Liver (tissue), 9 donors: Measurements from ENCODE around the gene PHYKPL. TPM values are rescaled to one million over a fixed set of nuclear protein-coding genes. Genes with fewer than 3 reads are reported as not detected.
A peak's percentile ranks its signal among the peaks of the same experiment; 100 is the strongest.

Experiments
- DNase-seq: peaks from one replicate; pipeline ENCODE4 v3.0.0-alpha.2; 2017; ENCODE audit warnings: low spot score
- H3K27ac ChIP-seq, 2 donors: one replicate each; pipeline ENCODE4 v1.7.0; 2013; ENCODE audit warnings: inconsistent platforms in 2 of 2, low read length in 2 of 2, control low read depth in 1 of 2, low read depth in 1 of 2, mild to moderate bottlenecking in 1 of 2
- H3K27me3 ChIP-seq, 4 donors: one replicate each; pipeline versions ENCODE4 v1.6.1 to v1.7.0; 2013; ENCODE audit warnings: low read length in 3 of 4, inconsistent platforms in 1 of 4, mild to moderate bottlenecking in 1 of 4, moderate library complexity in 1 of 4; ENCODE audit not compliant: control insufficient read depth in 4 of 4, insufficient read depth in 4 of 4
- H3K36me3 ChIP-seq, 4 donors: one replicate each; pipeline versions ENCODE4 v1.6.1 to v1.7.0; 2013; ENCODE audit warnings: low read length in 3 of 4, mild to moderate bottlenecking in 3 of 4, low read depth in 1 of 4, moderate library complexity in 1 of 4; ENCODE audit not compliant: control insufficient read depth in 4 of 4, insufficient read depth in 3 of 4
- H3K4me1 ChIP-seq, 4 donors: one replicate each; pipeline versions ENCODE4 v1.6.1 to v1.7.0; 2013; ENCODE audit warnings: low read length in 3 of 4, mild to moderate bottlenecking in 3 of 4, moderate library complexity in 1 of 4; ENCODE audit not compliant: control insufficient read depth in 4 of 4, insufficient read depth in 4 of 4
- H3K4me3 ChIP-seq, 3 donors: one replicate each; pipeline versions ENCODE4 v1.6.1 to v1.7.0; 2013; ENCODE audit warnings: low read length in 3 of 3, control low read depth in 1 of 3, low read depth in 1 of 3, mild to moderate bottlenecking in 1 of 3
- H3K9ac ChIP-seq, 2 donors: one replicate each; pipeline ENCODE4 v1.7.0; 2013; ENCODE audit warnings: low read length in 2 of 2, mild to moderate bottlenecking in 2 of 2, moderate library complexity in 2 of 2, control low read depth in 1 of 2, low read depth in 1 of 2
- H3K9me3 ChIP-seq, 4 donors: one replicate each; pipeline versions ENCODE4 v1.6.1 to v1.7.0; 2013; ENCODE audit warnings: low read length in 3 of 4; ENCODE audit not compliant: control insufficient read depth in 4 of 4
- EGR1 ChIP-seq, 2 donors: IDR thresholded peaks; 2 replicates each; pipeline ENCODE4 v1.6.1; 2016 to 2018; ENCODE audit warnings: antibody characterized with exemption in 2 of 2, low read depth in 2 of 2
- FOXA1 ChIP-seq: IDR thresholded peaks from 2 replicates; pipeline ENCODE4 v1.6.1; 2016; ENCODE audit warnings: antibody characterized with exemption
- FOXA2 ChIP-seq: IDR thresholded peaks from 2 replicates; pipeline ENCODE4 v1.6.1; 2016; ENCODE audit warnings: antibody characterized with exemption
- GABPA ChIP-seq, 2 donors: IDR thresholded peaks in 1 of 2; conservative IDR thresholded peaks in 1 of 2; 2 replicates each; pipeline ENCODE4 v1.6.1; 2016; ENCODE audit warnings: antibody characterized with exemption in 2 of 2, mild to moderate bottlenecking in 1 of 2, moderate library complexity in 1 of 2
- HNF4A ChIP-seq, 2 donors: conservative IDR thresholded peaks; 2 replicates each; pipeline ENCODE4 v1.6.1; 2016; ENCODE audit warnings: antibody characterized with exemption in 2 of 2, mild to moderate bottlenecking in 2 of 2
- HNF4G ChIP-seq: IDR thresholded peaks from 2 replicates; pipeline ENCODE4 v1.6.1; 2016; ENCODE audit warnings: antibody characterized with exemption
- JUND ChIP-seq, 2 donors: IDR thresholded peaks; 2 replicates each; pipeline ENCODE4 v1.6.1; 2016; ENCODE audit warnings: antibody characterized with exemption in 2 of 2
- NR2F2 ChIP-seq: IDR thresholded peaks from 2 replicates; pipeline ENCODE4 v1.6.1; 2016; ENCODE audit warnings: antibody characterized with exemption
- RAD21 ChIP-seq, 2 donors: IDR thresholded peaks; 2 replicates each; pipeline ENCODE4 v1.6.1; 2016; ENCODE audit warnings: antibody characterized with exemption in 2 of 2, mild to moderate bottlenecking in 2 of 2
- REST ChIP-seq: IDR thresholded peaks from 2 replicates; pipeline ENCODE4 v1.6.1; 2016; ENCODE audit warnings: antibody characterized with exemption, mild to moderate bottlenecking
- RXRA ChIP-seq, 2 donors: IDR thresholded peaks; 2 replicates each; pipeline ENCODE4 v1.6.1; 2017 to 2018; ENCODE audit warnings: antibody characterized with exemption in 2 of 2, mild to moderate bottlenecking in 1 of 2
- SP1 ChIP-seq: IDR thresholded peaks from 2 replicates; pipeline ENCODE4 v1.6.1; 2018; ENCODE audit warnings: antibody characterized with exemption, mild to moderate bottlenecking
- TAF1 ChIP-seq: conservative IDR thresholded peaks from 2 replicates; pipeline ENCODE4 v1.6.1; 2016; ENCODE audit warnings: antibody characterized with exemption, mild to moderate bottlenecking
- YY1 ChIP-seq: IDR thresholded peaks from 2 replicates; pipeline ENCODE4 v1.6.1; 2016; ENCODE audit warnings: antibody characterized with exemption, mild to moderate bottlenecking
- whole genome bisulfite sequencing: extraction: QIAGEN DNeasy Blood & Tissue Kit; methylation state at CpG from one replicate; pipeline ENCODE4 v1.1.7; 2013; 5-methylcytosine and 5-hydroxymethylcytosine counted together
- polyA plus RNA-seq, 2 donors: library from polyadenylated mRNA; stranded (reverse) in 1 of 2; unstranded in 1 of 2; fragments of 200-250 nt in 1 of 2; fragments of >200 nt in 1 of 2; fragmentation: Nextera tagmentation in 1 of 2; extraction: Ambion mirVana in 1 of 2; gene quantifications; one replicate each; pipeline versions ENCODE4 v1.2.1 to v1.2.3, GENCODE V29; 2013 to 2015
- total RNA-seq, 2 donors: library from RNA; depleted of rRNA; stranded (reverse); fragments of >200 nt; gene quantifications; one replicate each; pipeline ENCODE4 v1.2.3, GENCODE V29; 2014
- TF ChIP-seq, protein P1 (sequence below): IDR thresholded peaks from 2 replicates; pipeline ENCODE4 v1.6.1; 2016; ENCODE audit warnings: antibody characterized with exemption
- TF ChIP-seq, protein P2 (sequence below): fragments of 150-350 bp; IDR thresholded peaks from 2 replicates; pipeline ENCODE4 v1.5.1; 2017; ENCODE audit warnings: improper control_type of control experiment, low read depth, low read length; ENCODE audit not compliant: missing input control
- TF ChIP-seq, protein P3 (sequence below): IDR thresholded peaks from 2 replicates; pipeline ENCODE4 v1.6.1; 2016; ENCODE audit warnings: antibody characterized with exemption
- TF ChIP-seq, protein P4 (sequence below): IDR thresholded peaks from 2 replicates; pipeline ENCODE4 v1.6.1; 2016; ENCODE audit warnings: antibody characterized with exemption
- donor health status: healthy.
- donor health status: healthy.
- donor health status: healthy.
- donor health status: healthy.
- donor health status: healthy.

PHYKPL gene
- total and polyA plus RNA-seq, 4 donors, result 25.6 to 103 (median 45.0) TPM

GRCh38 chr5:178240766-178241165 lies 8.2 kb upstream of the PHYKPL start:
- 82% methylated on average over 9 of the region's 9 CpGs for WGBS
- Histone ChIP-seq H3K27me3 (no peaks in the 10 kb centered on the region), H3K27ac (peak overlapping the region; percentile 58 to 78), H3K9me3 (no peaks in the 10 kb centered on the region), H3K9ac (no peak overlapping the region), H3K4me1 (peaks cover 22 to 39% (median 31%) of the 10 kb centered on the region in 4 donors), H3K4me3 (no peak overlapping the region), H3K36me3 (no peaks in the 10 kb centered on the region)
- no peak for TF ChIP-seq HNF4G
- DNase-seq, result no peak

- Histone ChIP-seq H3K4me1 (peaks cover 22 to 43% (median 32%) of the 10 kb centered on the region in 4 donors), H3K4me3 (no peak overlapping the region), H3K27me3 (no peaks in the 10 kb centered on the region), H3K36me3 (no peaks in the 10 kb centered on the region), H3K27ac (peak overlapping the region; percentile 78 to 88), H3K9ac (no peak overlapping the region), H3K9me3 (no peaks in the 10 kb centered on the region)
- TF ChIP-seq, protein P1, sequence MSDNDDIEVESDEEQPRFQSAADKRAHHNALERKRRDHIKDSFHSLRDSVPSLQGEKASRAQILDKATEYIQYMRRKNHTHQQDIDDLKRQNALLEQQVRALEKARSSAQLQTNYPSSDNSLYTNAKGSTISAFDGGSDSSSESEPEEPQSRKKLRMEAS, result no peak
- TF ChIP-seq NR2F2 (no peak), REST (no peak), YY1 (no peak), TAF1 (no peak), JUND (IDR thresholded peaks at IDR 0.05) (no peak), EGR1 (IDR thresholded peaks at IDR 0.05; ENCODE audit: low read depth in 2 of 2) (no peak), HNF4A (conservative IDR thresholded peaks at IDR 0.05) (no peak), RXRA (IDR thresholded peaks at IDR 0.05) (no peak), FOXA1 (no peak), GABPA (IDR thresholded peaks at IDR 0.05 in 1 of 2, conservative IDR thresholded peaks at IDR 0.05 in 1 of 2) (no peak), SP1 (no peak), HNF4G (no peak), RAD21 (IDR thresholded peaks at IDR 0.05) (no peak), FOXA2 (no peak)
- TF ChIP-seq, protein P2, sequence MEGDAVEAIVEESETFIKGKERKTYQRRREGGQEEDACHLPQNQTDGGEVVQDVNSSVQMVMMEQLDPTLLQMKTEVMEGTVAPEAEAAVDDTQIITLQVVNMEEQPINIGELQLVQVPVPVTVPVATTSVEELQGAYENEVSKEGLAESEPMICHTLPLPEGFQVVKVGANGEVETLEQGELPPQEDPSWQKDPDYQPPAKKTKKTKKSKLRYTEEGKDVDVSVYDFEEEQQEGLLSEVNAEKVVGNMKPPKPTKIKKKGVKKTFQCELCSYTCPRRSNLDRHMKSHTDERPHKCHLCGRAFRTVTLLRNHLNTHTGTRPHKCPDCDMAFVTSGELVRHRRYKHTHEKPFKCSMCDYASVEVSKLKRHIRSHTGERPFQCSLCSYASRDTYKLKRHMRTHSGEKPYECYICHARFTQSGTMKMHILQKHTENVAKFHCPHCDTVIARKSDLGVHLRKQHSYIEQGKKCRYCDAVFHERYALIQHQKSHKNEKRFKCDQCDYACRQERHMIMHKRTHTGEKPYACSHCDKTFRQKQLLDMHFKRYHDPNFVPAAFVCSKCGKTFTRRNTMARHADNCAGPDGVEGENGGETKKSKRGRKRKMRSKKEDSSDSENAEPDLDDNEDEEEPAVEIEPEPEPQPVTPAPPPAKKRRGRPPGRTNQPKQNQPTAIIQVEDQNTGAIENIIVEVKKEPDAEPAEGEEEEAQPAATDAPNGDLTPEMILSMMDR, result no peak
- TF ChIP-seq, protein P3, sequence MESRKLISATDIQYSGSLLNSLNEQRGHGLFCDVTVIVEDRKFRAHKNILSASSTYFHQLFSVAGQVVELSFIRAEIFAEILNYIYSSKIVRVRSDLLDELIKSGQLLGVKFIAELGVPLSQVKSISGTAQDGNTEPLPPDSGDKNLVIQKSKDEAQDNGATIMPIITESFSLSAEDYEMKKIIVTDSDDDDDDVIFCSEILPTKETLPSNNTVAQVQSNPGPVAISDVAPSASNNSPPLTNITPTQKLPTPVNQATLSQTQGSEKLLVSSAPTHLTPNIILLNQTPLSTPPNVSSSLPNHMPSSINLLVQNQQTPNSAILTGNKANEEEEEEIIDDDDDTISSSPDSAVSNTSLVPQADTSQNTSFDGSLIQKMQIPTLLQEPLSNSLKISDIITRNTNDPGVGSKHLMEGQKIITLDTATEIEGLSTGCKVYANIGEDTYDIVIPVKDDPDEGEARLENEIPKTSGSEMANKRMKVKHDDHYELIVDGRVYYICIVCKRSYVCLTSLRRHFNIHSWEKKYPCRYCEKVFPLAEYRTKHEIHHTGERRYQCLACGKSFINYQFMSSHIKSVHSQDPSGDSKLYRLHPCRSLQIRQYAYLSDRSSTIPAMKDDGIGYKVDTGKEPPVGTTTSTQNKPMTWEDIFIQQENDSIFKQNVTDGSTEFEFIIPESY, result no peak
- TF ChIP-seq, protein P4, sequence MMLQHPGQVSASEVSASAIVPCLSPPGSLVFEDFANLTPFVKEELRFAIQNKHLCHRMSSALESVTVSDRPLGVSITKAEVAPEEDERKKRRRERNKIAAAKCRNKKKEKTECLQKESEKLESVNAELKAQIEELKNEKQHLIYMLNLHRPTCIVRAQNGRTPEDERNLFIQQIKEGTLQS, result no peak
- WGBS, result 92% methylated on average over 19 of the region's 19 CpGs
- no peak for DNase-seq
These were observed 7.7 kb upstream of the PHYKPL start for GRCh38 chr5:178240341-178240741.
